ENCODE data around the gene TCEA2.

The TCEA2 gene

DNA sequence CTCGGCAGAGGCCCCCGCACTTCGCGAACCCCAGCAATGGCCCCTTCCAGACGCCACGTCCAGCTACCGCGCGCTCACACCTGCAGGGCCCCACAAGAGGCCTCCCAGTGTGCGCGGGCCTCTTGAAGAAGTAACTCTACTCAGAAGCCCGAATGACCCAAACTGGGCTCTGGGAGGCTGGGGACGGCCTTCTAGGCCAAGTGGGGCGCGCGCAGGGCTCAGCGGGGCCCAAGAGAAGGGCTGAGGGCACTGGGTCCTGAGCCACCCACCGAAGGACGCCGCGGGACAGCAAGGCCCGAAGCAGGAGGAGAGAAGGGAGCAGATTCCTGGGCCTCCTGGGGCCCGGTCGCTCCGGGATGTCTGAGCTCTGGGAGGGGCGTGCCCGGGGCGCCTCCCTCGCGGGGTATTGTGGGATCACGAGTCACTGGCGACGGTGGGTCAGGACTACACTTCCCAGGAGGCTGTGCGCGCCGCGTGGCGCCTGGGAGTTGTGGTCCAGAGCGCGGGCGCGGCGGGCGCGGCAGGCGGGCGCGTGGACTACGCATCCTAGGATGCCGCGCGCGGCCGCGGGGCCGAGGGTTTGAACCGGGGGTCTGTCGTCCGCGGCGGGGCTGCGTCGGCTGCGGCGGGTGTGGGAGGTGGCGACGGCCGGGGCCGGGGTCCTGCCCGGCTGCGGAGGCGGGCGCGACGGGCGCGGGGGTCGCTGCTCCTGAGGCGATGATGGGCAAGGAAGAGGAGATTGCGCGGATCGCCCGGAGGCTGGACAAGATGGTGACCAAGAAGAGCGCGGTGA, at the start of gene TCEA2:
Gene TCEA2 (plus strand): TSS at position 603 of the 793 bp plus-strand sequence. CDS start 115 bp downstream, at position 718.
- Mint-ChIP-seq H3K4me1 (peaks cover 39% of the 10 kb centered on the region), H3K27ac (peak within 1 kb of the TSS; percentile 64), H3K36me3 (ENCODE audit: low read depth) (no peaks in the 10 kb centered on the region), H3K4me3 (peak within 1 kb of the TSS; percentile 93), H3K27me3 (ENCODE audit: low read depth, poor library complexity) (peaks cover 11% of the 10 kb centered on the region), H3K9me3 (no peaks in the 10 kb centered on the region)
- TF ChIP-seq, protein P1, sequence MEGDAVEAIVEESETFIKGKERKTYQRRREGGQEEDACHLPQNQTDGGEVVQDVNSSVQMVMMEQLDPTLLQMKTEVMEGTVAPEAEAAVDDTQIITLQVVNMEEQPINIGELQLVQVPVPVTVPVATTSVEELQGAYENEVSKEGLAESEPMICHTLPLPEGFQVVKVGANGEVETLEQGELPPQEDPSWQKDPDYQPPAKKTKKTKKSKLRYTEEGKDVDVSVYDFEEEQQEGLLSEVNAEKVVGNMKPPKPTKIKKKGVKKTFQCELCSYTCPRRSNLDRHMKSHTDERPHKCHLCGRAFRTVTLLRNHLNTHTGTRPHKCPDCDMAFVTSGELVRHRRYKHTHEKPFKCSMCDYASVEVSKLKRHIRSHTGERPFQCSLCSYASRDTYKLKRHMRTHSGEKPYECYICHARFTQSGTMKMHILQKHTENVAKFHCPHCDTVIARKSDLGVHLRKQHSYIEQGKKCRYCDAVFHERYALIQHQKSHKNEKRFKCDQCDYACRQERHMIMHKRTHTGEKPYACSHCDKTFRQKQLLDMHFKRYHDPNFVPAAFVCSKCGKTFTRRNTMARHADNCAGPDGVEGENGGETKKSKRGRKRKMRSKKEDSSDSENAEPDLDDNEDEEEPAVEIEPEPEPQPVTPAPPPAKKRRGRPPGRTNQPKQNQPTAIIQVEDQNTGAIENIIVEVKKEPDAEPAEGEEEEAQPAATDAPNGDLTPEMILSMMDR (IDR thresholded peaks at IDR 0.05), result no peak
- peak; percentile 97 for DNase-seq

DNA sequence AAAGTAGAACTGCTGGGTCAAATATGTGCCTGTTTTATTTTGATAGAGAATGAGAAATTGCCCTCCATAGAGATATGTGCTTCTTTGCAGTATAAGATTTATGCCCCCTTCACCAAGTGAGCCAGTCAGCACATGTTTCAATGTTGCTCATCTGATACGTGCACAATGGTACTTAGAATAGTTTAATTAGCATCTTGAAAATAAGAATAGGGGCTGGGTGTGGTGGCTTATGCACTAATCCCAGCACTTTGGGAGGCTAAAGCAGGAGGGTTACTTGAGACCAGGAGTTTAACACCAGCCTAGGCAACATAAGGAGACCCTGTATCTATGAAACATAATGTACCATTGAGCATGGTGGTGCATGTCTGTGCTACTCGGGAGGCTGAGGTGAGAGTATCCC, 47.4 kb upstream of the TCEA2 start:
- Mint-ChIP-seq H3K4me1 (no peaks in the 10 kb centered on the region), H3K27me3 (ENCODE audit: low read depth, poor library complexity) (no peaks in the 10 kb centered on the region), H3K9me3 (no peaks in the 10 kb centered on the region), H3K27ac (no peak overlapping the region), H3K36me3 (ENCODE audit: low read depth) (peaks cover 65% of the 10 kb centered on the region), H3K4me3 (no peak overlapping the region)
- TF ChIP-seq, protein P1 (IDR thresholded peaks at IDR 0.05), result no peak
- DNase-seq, result no peak

DNA sequence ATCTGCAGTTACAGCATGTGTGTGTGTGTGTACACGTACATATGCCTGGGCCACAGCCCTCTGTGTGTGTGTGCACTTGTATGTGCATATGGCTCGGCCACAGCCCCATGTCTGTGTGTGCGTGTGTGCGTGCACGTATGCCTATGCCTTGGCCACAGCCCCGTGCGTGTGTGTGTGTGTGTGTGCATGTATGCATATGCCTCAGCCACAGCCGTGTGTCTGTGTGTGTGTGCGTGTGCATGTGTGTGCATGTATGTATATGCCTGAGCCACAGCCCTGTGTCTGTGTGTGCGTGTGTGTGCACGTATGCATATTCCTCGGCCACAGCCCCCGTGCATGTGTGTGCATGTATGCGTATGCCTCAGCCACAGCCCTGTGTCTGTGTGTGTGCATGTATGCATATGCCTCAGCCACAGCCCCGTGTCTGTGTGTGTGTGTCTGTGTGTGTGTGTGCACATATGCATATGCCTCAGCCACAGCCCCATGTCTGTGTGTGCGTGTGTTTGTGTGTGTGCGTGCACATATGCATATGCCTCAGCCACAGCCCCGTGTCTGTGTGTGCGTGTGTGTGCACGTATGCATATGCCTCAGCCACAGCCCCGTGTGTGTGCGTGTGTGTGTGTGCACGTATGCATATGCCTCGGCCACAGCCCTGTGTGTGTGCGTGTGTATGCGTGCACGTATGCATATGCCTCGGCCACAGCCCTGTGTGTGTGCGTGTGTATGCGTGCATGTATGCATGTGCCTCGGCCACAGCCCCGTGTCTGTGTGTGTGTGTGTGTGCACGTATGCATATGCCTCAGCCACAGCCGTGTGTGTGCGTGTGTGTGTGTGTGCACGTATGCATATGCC, 41.6 kb upstream of the TCEA2 start:
- Mint-ChIP-seq H3K4me1 (no peaks in the 10 kb centered on the region), H3K27ac (no peak overlapping the region), H3K9me3 (no peaks in the 10 kb centered on the region), H3K36me3 (ENCODE audit: low read depth) (peaks cover 62% of the 10 kb centered on the region), H3K4me3 (no peak overlapping the region), H3K27me3 (ENCODE audit: low read depth, poor library complexity) (peaks cover 3% of the 10 kb centered on the region)
- TF ChIP-seq, protein P1 (IDR thresholded peaks at IDR 0.05), result no peak
- no peak for DNase-seq

DNA sequence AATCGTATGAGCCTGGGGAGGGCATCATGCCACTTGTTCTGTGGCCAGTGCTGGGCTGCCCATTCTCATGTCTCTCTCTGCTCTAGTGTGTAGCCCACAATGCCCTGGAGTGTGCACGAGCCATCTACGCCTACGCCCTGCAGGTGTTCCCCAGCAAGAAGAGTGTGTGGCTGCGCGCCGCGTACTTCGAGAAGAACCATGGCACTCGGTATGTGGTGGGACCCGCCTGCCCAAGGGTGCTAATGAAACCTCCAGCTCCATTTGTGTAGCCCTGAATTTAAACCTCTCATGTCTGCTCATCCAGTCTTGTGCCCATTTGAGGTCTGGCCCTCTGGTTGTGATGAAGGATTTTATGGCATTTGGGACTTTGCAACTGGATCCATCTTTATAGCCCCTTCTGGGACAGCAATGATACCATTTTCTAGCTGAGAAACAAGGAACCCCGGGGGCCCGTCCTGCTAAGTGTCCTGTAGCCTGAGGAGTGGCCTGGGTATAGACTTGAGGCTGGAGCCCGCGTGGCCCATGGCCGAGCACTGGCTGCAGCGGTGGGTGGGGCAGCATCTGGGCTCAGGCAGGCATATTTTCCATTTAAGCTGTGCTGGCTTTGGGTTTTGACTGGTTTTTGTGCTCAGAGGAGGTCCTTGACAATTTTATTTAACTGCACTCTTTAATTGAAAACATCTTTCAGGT, 40.2 kb upstream of the TCEA2 start:
- H3K9me3 Mint-ChIP-seq, result no peaks in the 10 kb centered on the region
- H3K4me3 Mint-ChIP-seq, result no peak overlapping the region
- TF ChIP-seq, protein P1 (IDR thresholded peaks at IDR 0.05), result no peak
- no peak for DNase-seq
- peaks cover 64% of the 10 kb centered on the region for H3K36me3 Mint-ChIP-seq (ENCODE audit: low read depth)
- no peaks in the 10 kb centered on the region for H3K4me1 Mint-ChIP-seq
- H3K27ac Mint-ChIP-seq, result no peak overlapping the region
- H3K27me3 Mint-ChIP-seq (ENCODE audit: low read depth, poor library complexity), result peaks cover 7% of the 10 kb centered on the region

DNA sequence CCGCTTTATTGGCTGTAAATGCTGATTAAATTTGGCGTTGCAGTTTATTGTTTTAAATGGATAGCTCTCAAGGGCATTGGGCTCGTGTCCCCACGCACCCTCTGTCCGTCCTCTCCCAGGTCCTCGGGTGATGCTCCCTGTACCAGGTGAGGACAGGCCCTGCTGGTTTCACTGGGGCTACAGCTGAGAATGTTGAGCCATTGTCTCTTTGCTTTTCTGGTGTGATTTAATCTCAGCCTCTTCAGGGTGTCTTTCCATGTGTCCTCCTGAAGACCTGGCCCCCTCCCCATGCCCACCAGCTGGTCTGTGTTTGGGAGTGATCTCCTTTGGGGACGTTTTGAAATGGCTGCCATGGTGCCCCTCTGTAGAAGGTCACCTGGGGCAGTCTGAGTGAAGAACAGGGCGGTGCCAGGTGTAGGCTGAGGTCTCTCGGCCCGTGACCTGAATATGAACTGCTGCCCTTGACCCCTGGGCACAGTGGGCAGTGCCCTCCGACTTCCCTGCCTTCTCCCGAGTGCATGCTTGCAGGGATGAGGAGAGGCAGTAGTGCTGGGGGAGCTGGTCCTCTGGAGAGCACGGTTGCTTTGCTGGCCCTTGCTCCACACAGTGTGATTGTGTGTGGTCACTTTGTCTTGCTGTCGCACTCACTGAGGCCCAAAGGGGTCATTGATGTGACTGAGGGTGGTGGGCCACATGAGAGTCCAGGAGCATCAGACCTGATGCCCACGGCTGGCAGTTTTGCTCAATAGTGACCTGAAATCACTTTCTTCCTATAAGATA, 39.4 kb upstream of the TCEA2 start:
- Mint-ChIP-seq H3K27me3 (ENCODE audit: low read depth, poor library complexity) (peaks cover 7% of the 10 kb centered on the region), H3K9me3 (no peaks in the 10 kb centered on the region), H3K4me3 (no peak overlapping the region), H3K36me3 (ENCODE audit: low read depth) (peaks cover 63% of the 10 kb centered on the region), H3K4me1 (no peaks in the 10 kb centered on the region), H3K27ac (no peak overlapping the region)
- TF ChIP-seq, protein P1 (IDR thresholded peaks at IDR 0.05), result no peak
- no peak for DNase-seq

All from nephron progenitor cell (in vitro differentiated cells).